GM19463 (cell line): Measurements from ENCODE around the gene PLLP.

ENCODE experiments used
- ATAC-seq: cut with Tn5 transposase; IDR thresholded peaks from one replicate; pipeline ENCODE4 v1.9.1; 2021; ENCODE audit warnings: mild to moderate bottlenecking, moderate library complexity; ENCODE audit not compliant: unreplicated experiment

PLLP gene

DNA sequence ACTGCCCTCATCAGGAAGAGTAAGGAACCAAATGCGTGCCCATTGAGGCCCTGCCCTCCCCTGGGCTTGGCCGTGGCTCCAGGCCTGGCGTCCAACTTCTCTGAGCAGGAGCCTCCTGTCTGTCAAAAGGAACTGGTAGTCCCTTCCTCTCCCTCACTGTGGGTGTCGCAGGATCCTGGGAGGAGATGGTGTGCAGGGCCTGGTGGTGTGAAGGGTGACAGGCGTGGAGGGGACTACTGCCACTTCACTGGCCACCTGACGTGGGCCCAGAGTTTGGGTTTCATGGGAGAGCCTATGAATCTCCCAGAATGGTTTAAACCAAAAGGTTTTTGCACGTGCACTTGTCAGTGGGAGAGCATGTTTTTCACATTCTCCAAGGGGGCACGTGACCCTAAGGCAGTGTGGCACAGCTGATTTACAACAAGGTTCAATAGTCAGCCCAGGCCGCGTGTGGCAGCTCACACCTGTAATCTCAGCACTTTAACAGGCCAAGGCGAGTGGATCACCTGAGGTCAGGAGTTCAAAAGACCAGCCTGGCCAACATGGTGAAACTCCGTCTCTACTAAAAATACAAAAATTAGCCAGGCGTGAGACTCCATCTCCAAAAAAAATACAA, 26.9 kb downstream of the PLLP start:
- no peak for ATAC-seq

DNA sequence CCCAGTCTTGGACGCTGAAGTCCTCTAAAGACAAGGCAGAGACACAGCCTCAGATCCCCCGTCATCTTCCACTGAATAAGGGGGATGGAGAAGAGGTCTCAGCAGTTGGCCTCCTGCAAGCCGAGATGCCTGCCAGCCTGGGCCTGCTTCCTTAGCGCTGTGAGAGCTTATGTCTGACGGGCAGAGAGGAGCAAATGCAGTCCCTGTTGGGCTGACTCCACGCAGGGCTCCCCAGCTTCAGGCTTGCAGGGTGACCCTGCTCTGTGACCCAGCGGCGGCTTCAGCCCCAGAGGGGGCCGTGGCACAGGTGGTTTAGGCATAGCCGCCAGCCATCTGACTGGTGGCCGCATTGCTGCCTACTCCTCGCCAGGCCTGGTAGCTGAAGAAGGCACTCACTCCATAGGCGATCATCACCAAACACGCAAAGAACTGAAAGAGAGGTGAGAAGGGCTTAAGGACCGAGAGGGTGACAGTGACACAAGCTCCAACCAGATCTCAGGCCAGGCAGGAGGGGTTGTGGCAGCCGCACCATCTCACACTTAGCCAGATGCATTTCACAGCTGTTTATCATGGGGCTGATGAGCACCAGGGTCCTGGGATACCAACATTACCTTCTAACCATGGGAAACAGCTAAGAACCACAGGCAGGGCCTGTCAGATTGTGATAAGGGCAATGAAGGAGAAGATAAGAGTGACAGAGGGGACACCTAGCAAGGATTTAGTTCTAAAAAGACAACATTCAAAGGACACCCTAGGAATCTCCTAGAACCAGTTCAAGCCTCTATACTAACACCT, 27.7 kb downstream of the PLLP start:
- no peak for ATAC-seq

DNA sequence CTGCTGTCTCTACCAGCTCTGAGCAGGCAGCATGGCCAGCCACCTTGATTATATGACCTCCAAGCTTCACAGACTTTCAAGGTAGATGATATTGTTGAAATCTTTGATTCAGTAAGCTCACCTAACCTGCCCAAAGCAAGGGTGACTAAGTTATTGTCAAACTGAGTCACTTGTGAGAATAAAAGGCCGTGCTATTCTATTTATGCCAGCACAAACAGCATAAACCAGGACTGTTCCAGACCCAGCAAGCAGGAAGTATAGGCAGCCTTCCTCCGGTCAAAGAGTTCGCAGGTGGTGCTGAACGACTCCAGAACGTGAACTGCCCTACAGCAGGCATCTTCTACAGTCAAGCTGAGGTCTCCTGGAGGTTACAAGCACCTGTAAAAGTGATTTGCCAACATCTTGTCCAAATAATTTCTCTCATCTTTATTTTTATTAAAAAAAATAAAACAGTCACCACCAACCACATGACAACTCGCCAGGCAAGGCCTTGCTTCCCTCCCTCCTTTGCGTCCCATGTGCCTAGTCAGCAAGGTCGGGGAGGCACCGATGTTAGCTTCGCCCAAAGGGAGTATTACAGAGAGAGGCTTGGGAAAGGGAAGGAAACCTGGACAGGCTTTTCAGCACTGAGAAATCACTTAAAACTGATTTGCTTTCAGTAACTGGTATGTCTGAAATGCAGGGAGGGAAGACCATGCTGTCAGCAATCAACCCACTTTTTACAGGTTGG, 28.6 kb downstream of the PLLP start:
- no peak for ATAC-seq

DNA sequence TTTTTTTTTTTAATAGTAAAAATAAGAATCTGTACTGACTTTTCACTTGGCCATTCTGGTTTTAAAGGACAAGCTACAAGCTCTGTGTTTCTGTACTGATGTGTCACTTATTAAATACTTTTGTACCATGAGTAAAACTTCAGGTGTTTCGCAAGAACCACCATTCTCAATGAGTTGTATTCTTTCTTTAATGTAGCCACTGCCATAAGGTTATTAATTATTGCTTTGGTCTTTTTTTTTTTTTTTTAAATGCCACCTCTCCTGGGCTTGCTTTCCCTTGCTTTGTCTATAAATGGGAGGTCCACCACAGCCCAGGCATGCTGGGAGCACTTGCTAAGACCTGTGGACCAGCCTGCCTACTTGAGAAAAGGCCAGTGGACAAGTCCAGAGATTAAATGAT, 31.0 kb downstream of the PLLP start:
- ATAC-seq = no peak

DNA sequence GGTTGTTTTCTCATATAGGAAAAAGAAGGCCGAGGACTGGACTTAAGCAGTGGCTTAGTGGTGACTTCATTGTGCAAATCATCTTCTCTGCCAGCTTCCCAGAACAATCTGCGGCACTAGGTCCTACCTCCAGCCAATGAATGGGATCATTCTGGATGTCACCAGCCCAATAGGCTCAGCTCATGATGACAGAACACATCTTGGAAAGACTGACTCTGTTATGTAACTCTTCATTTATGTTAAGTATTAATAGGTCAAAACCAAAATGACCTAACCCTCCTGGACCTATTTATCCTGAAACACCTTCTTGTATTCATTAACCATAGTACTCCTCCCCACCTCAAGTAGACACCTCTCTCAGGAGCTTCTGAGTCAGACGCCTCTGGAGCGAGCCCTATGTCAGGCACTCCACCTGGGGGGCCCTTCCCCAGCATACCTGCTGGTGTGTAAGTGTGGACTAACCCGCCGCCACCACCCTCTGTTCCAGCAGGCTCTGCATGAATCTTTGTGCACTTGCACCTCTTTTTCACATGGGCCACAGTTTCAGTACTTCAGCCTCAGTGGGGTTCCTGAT, 32.2 kb downstream of the PLLP start:
- ATAC-seq = no peak

DNA sequence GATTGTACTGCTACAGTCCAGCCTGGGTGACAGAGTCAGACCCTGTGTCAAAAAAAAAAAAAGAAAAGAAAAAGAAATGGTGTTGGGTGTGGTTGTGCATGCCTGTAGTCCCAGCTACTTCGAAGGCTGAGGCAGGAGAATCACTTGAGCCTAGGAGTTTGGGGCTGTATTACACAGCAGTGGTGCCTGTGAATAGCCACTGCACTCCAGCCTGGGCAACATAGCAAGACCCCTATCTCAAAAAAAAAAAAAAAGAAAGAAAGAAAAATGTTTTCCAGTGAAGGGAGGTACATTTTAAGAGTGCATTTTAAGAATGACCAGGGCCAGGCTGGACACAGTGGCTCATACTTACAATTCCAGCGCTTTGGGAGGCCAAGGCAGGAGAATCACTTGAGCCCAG, 33.1 kb downstream of the PLLP start:
- no peak for ATAC-seq

DNA sequence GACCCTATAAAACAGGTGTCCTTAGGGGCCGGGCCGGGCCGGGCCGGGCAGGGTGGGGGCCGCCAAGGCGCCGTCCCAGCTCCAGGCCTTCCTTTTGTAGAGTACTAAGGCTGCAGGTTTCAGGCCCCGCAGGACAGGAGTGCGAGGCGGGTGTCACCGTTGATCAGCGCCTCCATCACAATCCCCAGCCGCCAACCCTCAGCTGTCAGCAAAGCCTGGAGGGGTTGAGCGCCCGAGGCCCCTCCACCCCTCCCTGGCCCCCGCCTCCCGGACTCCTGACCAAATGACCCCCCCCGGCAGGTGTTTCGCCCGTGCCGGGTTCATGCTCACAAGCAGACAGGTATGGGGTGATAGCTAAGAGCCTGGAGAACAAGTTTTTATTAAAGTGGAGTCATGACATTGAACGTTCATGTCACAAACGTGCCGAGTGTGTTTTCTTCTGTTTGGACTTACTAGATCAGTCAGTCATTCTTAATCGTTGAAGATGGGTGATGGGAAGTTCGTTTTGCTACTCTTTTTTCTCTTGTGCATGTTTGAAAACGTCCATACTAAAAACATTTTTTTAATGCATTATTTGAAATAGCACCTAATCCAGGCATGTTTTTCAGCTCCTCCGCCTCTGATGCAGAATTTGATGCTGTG, 38.9 kb downstream of the PLLP start:
- no peak for ATAC-seq

DNA sequence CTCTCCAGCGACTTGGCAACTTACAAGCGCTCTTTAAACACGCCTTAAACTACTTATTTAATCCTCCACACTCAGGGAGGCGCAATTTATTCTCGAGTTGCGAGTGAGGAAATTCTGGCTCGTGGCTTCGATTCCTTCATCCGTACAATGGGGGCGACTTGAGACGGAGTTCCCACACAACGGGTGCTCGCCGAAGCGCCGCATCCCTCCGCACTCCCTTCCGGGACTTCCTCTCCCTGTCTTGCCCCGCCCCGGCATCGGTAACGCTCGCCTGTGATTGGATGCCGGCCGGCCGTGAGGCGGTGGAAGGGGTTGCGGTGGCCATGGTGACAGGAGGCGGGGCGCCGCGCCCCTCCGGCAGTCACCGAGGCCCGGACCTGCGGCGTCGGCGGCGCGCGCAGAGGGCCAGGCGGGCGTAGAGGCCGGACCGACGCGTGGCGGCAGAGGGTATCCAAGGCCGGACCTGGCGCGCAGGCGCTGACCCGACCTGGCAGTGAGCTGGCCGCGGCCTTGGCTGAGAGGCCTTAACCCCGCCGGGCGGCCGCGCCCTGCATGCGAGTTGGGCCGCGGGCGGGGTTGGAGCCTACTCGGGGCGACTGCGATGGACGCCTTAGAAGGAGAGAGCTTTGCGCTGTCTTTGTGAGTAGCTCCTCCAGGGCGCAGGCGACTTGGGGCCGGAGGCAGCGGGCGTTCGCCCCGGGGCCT, 39.6 kb downstream of the PLLP start, which contains the start of gene ARL2BP:
Gene ARL2BP (plus strand): TSS at position 493 of the 705 bp plus-strand sequence. CDS start 109 bp downstream, at position 602.
- ATAC-seq = peak; percentile 91

DNA sequence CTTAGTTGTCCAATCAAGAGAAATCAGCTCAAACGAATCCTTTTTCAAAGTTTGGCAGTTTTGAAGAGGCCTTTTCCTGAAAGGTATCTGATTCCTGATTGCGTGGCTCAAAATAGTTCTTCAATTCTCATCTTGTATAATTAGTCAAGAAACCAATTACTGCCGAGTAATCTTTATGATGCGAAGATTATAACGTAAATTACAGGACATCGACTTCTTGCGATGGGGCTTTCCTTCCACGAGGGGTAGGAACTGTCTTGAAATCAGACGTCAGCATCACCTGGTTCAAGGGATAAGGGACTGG, 40.1 kb downstream of the PLLP start:
- no peak for ATAC-seq

DNA sequence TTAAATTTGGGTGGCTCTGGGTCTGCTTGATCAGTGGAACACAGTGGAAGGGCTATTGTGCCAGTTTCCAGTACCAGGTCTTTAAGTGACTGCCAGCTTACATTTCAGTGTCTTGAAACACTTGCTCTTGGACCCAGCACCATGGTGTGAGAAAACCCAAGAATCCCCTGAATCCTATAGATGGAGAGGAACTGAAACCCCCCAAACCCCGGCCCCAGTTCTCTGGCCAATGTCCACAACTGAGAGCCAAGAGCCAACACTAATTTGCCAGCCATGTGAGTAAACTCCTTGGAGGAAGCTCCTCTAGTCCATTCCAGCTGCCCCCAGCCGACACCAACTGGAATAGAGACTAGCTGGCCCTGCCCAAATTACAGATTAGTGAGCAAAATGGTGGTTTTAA, 41.8 kb downstream of the PLLP start:
- no peak for ATAC-seq

DNA sequence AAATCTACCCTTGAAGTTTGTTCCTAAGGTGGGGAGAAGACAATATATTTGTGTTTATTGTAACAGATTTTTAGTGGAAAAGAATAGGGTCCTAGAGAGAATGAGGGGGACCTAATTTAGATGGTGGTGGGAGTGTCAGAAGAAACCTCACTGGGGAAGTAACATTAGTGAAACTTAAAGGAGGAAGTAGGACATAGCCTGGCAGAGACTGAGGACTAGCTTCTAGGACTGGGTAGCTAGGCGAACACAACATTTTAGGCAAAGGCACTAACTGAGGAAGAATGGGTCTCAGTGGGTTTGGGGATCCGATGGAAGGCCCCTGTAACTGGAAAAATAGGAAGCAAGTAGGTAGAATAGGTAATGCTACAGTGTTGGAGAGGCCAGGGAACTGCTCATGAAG, 43.6 kb downstream of the PLLP start:
- no peak for ATAC-seq

DNA sequence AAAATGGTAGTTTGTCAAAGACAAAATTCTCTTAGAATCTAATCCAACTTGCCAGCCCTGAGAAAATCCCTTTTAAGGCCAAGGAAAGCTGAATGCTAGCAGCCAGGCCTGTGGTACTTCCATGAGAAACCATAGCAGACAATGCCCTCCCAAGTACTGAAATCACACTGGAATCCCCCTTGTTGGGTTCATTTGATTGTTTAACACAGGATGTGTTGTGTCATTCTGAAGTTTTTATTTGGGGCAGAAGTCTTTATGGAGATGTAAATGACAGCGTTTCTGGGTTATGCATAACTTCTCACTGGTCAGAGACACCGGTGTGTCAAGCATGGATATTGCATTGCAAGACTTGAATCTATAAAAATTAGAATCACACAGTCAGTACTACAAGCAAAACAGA, 45.4 kb downstream of the PLLP start:
- ATAC-seq = no peak

DNA sequence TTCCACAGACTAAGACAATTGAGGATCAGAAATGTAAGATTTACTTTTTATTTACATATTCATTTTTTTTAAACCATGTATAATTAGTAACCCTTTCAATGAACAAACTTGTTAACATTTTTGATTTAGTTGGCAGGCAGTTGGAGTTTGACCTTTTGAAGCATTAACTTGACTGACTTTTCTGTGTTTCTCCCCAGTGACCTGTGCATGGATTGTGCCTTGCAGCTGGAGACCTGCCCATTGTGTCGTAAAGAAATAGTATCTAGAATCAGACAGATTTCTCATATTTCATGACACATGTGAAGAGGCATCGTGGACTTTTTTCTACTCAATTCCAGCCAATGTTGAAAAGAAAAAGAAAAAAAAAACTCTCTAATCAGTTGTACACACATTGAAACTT, 45.8 kb downstream of the PLLP start:
- no peak for ATAC-seq

DNA sequence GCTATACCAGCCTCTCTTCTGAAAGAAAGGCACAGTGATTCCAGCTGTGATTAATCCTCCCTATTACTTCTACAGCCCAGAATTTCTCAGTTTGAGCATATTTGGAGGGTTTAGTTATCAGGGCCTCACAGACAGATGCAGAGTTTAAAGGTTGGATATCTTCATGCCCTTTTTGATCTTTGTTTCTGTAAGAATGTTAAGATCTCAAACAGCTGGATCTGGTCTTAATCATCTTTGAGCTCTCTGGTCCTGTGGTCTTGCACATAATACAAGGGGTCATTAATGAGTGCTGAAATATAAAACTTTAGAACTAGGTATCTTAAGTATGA, 48.5 kb downstream of the PLLP start:
- no peak for ATAC-seq

DNA sequence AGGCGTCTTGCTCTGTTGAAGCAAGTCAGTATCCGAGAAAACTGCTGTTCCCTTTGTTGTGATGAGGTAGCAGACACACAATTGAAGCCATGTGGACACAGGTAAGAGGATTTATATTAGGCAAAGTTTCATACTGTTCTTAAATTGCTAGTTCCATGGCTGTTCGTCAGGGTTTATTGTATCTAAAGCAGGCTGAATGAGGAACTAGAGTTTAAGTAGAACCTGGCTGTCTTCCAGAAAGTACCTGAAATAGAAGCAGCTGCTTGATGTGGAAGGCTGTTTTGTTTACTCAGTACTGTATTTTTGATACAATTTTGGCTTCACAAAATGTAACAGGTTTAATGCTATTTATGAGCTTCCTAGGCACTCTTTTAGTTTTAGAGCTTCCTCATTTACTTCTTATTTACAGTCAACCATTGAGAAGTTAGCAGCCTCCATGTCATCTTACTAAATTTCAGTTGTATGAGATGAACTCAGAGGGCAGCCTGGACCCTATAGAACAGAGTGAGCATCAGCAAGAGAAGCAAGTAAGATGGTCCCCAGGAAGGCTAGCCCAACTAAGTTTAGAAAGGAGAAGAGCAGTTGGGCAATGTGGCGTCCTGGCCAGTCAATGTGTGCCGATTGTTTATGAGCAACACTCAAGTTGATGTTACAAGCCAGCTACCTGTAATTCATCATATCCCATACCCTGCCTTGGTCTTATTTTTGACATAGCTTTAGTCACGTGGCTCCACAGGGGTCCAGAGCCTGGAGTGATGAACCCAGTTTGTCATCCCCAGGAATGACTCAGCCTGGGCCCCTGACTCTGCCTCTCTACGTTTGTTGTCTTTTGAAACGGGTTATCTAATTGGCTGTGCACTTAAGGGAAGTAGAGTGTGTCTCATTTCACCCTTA, 49.1 kb downstream of the PLLP start:
- ATAC-seq = no peak

DNA sequence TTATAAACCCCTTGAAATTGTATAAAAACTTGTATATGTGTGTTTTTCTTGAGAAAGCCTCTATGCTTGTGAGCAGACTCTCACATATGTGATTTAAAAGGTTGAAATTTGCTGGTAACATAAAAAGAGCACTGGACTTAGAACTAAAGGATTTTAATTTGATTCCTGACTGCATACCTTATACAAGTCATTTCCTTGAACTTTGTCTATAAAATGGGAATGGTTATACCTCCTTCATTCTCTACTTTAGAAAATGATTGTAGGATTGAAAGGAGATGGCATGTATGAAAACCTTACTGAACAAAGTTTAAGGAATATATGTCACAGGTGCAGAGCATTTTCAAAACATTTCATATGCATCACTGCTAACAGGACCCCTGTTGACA, 49.8 kb downstream of the PLLP start:
- no peak for ATAC-seq

DNA sequence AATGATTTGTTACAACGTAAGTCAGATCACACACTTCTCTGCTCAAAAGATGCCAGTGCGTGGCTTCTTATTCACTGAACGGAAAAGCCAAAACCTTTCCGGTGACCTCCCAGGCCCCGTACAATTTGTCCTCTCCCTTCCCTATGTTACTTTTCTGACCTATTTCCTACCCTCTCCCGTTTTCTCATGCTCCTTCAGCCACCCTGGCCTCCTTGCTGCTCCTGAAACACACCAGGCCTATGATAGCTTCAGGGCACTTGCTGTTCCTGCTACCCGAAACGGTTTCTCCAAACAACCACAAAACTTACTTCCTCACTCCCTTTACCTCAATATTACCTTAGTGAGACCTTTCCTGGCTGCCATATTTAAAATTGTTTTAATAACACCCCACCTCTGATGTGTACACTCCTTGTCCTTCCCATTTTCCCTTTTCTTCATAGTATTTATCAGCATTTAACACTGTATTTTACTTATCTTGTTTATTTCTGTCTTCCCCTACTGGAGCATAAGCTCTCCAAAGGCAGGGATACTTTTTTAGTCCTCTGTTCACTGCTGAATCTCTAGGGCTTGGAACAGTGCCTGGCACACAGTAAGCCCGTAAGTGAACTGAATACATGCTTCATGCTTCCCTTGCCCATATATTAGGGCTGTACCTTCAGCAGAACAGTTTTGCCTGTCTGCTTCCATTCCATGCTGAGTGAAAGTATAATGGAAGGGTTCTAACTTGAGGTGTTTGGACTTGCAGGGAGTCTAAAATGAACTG, 50.3 kb downstream of the PLLP start:
- no peak for ATAC-seq

DNA sequence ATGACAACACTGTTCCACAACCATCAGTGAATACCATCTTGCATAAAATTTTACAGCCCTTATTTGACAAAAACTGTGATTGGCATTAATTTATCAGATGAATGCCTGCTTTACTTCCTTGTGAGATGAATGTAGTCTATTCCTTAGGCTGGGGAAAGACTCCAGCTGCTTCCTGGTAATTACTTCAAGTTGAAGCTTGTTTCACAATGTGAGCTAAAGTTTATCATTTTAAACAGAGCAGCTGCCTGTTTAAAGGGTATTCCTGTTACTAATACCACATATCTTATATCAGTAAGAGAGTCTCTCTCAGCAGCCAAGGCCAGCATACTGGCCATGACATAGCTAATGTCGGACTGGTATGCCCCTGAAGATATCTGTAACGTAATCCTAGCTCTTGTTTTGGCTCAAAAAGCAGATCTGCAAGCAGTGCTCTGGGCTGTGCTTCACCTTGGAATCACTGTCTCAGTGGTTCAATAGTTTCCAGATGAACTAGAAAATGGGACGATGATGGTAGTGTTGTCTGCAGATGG, 52.6 kb downstream of the PLLP start:
- ATAC-seq = no peak

DNA sequence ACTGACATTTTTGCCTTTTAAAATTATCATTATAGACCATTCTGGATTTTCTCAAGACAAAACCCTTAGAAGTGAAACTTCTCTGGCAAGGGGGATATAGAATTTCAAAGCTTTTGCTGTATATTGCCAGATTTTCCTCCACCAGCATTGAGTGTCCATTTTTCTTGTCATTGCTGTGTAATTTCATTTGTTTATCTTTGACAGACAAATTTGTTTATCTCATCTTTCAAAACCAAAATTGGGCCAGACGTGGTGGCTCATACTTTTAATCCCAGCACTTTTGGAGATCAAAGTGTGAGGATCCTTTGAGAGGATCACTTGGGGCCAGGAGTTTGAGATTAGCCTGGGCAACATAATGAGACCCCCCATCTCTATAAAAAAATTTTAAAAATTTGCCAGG, 55.4 kb downstream of the PLLP start:
- no peak for ATAC-seq
